Epithelial cell of proximal tubule (primary cell): ENCODE data around the gene TBC1D10B. TPM values are rescaled to one million over a fixed set of nuclear protein-coding genes. Genes with fewer than 3 reads are reported as not detected.

Experiments
- DNase-seq: peaks from one replicate; pipeline ENCODE4 v3.0.0-alpha.2; 2011; ENCODE audit warnings: low read depth
- H3K4me3 ChIP-seq: 2 replicates; pipeline ENCODE4 v1.5.1; 2011; ENCODE audit warnings: low read depth, mild to moderate bottlenecking, low read length
- total RNA-seq: library from RNA; depleted of rRNA; stranded (reverse); fragments of >200 nt; gene quantifications from 2 replicates; pipeline ENCODE4 v1.2.3, GENCODE V29; 2015
- TF ChIP-seq, protein P1 (sequence below): conservative IDR thresholded peaks from 2 replicates; pipeline ENCODE4 v1.5.1; 2012; ENCODE audit warnings: low read depth, mild to moderate bottlenecking, low read length

TBC1D10B gene
- total RNA-seq, 1 donor from 2014 or later: 51.8 TPM

GRCh38 chr16:30369938-30370455 lies 297 bp downstream of the TBC1D10B start:
- peak overlapping the region; percentile 87 for H3K4me3 ChIP-seq
- TF ChIP-seq, protein P1, sequence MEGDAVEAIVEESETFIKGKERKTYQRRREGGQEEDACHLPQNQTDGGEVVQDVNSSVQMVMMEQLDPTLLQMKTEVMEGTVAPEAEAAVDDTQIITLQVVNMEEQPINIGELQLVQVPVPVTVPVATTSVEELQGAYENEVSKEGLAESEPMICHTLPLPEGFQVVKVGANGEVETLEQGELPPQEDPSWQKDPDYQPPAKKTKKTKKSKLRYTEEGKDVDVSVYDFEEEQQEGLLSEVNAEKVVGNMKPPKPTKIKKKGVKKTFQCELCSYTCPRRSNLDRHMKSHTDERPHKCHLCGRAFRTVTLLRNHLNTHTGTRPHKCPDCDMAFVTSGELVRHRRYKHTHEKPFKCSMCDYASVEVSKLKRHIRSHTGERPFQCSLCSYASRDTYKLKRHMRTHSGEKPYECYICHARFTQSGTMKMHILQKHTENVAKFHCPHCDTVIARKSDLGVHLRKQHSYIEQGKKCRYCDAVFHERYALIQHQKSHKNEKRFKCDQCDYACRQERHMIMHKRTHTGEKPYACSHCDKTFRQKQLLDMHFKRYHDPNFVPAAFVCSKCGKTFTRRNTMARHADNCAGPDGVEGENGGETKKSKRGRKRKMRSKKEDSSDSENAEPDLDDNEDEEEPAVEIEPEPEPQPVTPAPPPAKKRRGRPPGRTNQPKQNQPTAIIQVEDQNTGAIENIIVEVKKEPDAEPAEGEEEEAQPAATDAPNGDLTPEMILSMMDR: no peak
- DNase-seq: no peak

DNA sequence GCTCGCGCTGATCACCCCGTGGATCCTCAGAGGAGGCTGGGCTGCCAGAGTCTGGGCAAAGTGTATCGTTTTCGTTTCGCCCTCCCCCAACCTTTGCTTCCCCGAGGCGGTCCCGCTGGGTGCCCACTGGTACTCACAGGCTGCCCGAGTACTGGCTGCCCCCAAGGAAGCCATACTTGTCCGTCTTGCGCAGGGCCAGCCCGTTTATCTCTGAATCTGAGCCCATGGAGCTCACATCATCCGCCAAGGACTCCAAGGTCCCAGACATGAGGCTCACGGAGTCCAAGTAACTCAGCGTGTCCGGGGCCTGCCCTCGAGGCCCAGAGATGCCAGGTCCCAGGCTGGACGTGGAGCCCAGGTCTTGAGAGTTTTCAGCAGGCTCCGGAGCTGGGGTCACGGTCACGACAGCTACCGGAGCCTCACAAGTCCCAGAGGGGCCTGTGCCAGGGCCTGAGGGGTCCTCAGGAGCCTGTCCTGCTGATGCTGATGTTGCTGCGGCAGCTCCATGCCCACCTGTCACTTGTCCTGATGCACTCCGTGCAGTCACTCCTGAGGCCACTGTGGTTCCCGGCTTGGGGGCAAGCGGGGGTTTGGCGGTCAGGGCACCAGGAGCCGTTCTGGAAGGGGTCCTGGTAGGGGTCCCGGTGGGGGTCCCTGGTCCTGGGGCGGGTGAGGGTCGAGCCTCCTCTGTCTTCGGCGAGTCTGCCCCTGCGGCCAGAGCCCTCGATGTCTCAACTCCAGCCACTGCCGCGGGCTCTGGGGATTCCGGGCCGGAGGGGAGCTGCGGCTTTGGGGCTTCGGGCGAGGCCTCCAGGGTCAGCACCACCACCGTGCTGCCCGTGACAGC lies 980 bp downstream of the TBC1D10B start:
- TF ChIP-seq, protein P1: no peak
- H3K4me3 ChIP-seq: peak overlapping the region; percentile 87
- no peak for DNase-seq

DNA sequence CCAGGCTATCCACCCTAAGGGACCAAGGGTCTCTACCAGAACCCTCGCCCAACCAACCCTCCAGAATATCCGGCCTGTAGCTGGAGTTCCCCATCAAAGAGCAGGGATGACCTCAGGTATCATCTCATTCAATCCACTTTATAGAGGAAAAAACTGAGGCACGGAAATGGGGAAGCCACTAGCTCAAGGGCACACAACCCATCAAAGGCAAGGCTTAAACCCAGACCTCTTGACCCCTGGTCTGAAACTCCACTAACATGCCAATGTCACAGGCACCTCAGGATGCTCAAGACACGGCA lies 1.6 kb downstream of the TBC1D10B start:
- DNase-seq: no peak
- TF ChIP-seq, protein P1: no peak
- H3K4me3 ChIP-seq: peak overlapping the region; percentile 87

GRCh38 chr16:30368122-30368791 lies 2.0 kb downstream of the TBC1D10B start:
- TF ChIP-seq, protein P1: no peak
- peak overlapping the region; percentile 87 for H3K4me3 ChIP-seq
- DNase-seq: no peak

GRCh38 chr16:30367349-30368009 lies 2.8 kb downstream of the TBC1D10B start:
- peak overlapping the region; percentile 87 for H3K4me3 ChIP-seq
- TF ChIP-seq, protein P1: no peak
- DNase-seq: no peak

DNA sequence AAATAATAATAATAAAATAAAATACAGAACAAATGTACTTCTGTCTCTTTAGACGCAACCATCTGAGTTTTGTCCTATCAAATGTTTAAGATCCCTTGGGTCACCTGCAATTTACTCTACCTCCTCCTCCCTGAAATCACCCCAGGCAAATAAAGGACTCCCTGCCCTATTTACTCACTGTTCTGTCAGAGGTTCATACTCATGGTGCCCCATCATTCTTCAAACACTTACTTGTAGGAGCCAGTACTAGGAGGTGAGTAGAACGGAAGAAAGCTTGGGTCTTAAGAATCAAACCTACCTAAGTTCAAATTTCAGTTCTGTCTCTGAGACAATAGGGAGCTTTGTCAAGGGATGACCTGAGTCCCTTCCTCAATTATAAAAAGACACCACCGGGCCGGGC lies 3.8 kb downstream of the TBC1D10B start:
- no peak overlapping the region for H3K4me3 ChIP-seq
- TF ChIP-seq, protein P1: no peak
- no peak for DNase-seq
